OCI-LY3 (cell line): ENCODE results near the gene SPATS2L.

Experiments used
- CTCF ChIP-seq: fragments of 200-600, 300-600 bp; sonication (generic); IDR thresholded peaks from 2 replicates; pipeline ENCODE4 v1.5.1; 2014; ENCODE audit warnings: antibody characterized with exemption, low read length, low read depth
- EZH2phosphoT487 ChIP-seq: fragments of 200-600 bp; shearing (Covaris generic); IDR thresholded peaks from 2 replicates; pipeline ENCODE4 v1.6.1; 2018; ENCODE audit warnings: antibody characterized with exemption, mixed run types, low read depth

- TF ChIP-seq EZH2phosphoT487 (no peak), CTCF (no peak)
Measured at GRCh38 chr2:200331061-200331400, 24.5 kb downstream of the SPATS2L start.
